Karpas-422 (cell line): ENCODE results near the gene UXS1. TPM values are rescaled to one million over a fixed set of nuclear protein-coding genes. Genes with fewer than 3 reads are reported as not detected.

ENCODE experiments used
- DNase-seq: peaks from one replicate; pipeline ENCODE4 v3.0.0-alpha.2; 2015
- H2AFZ ChIP-seq: fragments of 200-600 bp; sonication (generic); 2 replicates; pipeline ENCODE4 v1.6.1; 2014; ENCODE audit warnings: antibody characterized with exemption, low read length, mixed read lengths
- H3K27ac ChIP-seq: fragments of 200-600 bp; sonication (generic); 2 replicates; pipeline ENCODE4 v1.5.1; 2014; ENCODE audit warnings: mild to moderate bottlenecking, low read length, moderate library complexity
- H3K27me3 ChIP-seq: fragments of 200-600 bp; sonication (generic); 2 replicates; pipeline ENCODE4 v1.6.1; 2014; ENCODE audit warnings: low read length, mixed read lengths
- H3K36me3 ChIP-seq: fragments of 200-600 bp; sonication (generic); 2 replicates; pipeline ENCODE4 v1.6.1; 2014; ENCODE audit warnings: low read length, mixed read lengths; ENCODE audit not compliant: insufficient read depth
- H3K4me1 ChIP-seq: fragments of 200-600 bp; sonication (generic); 2 replicates; pipeline ENCODE4 v1.6.1; 2014; ENCODE audit warnings: mild to moderate bottlenecking, low read length, mixed read lengths
- H3K4me2 ChIP-seq: fragments of 200-600 bp; sonication (generic); 2 replicates; pipeline ENCODE4 v1.6.1; 2014; ENCODE audit warnings: low read length, low read depth, mild to moderate bottlenecking; ENCODE audit not compliant: poor library complexity, severe bottlenecking
- H3K4me3 ChIP-seq: fragments of 200-600 bp; sonication (generic); 2 replicates; pipeline ENCODE4 v1.5.1; 2014; ENCODE audit warnings: mild to moderate bottlenecking, antibody characterized with exemption, low read length, mixed read lengths
- H3K79me2 ChIP-seq: fragments of 200-600 bp; sonication (generic); 2 replicates; pipeline ENCODE4 v1.6.1; 2014; ENCODE audit warnings: mild to moderate bottlenecking, low read length, mixed read lengths
- H3K9ac ChIP-seq: fragments of 200-600 bp; sonication (generic); 2 replicates; pipeline ENCODE4 v1.6.0; 2014; ENCODE audit warnings: low read length
- H3K9me2 ChIP-seq: fragments of 200-600 bp; sonication (generic), shearing (Covaris generic); replicated peaks from 2 replicates; pipeline ENCODE4 v1.6.0; 2014; ENCODE audit warnings: mild to moderate bottlenecking, low read length, moderate library complexity; ENCODE audit not compliant: insufficient read depth
- H3K9me3 ChIP-seq: fragments of 300-700, 200-600 bp; sonication (generic); 2 replicates; pipeline ENCODE4 v1.6.1; 2014; ENCODE audit warnings: low read length, mixed read lengths
- H4K20me1 ChIP-seq: fragments of 200-600 bp; sonication (generic); 2 replicates; pipeline ENCODE4 v1.6.1; 2014; ENCODE audit warnings: mild to moderate bottlenecking, antibody characterized with exemption, low read length, low read depth; ENCODE audit not compliant: insufficient read depth
- total RNA-seq: library from RNA; depleted of rRNA; stranded (reverse); fragments of >200 nt; shearing (Covaris generic); gene quantifications from 2 replicates; pipeline ENCODE4 v1.2.3, GENCODE V29; 2014; ENCODE audit warnings: low replicate concordance

The UXS1 gene
- total RNA-seq, 1 experiment from 2014 or later, result 8.4 TPM

GRCh38 chr2:106106622-106107508 is 87.2 kb downstream of the UXS1 start:
- H3K9me2 ChIP-seq, result no peaks in the 10 kb centered on the region
- no peaks in the 10 kb centered on the region for H3K79me2 ChIP-seq
- H3K4me1 ChIP-seq, result no peaks in the 10 kb centered on the region
- H4K20me1 ChIP-seq, result no peaks in the 10 kb centered on the region
- no peak overlapping the region for H3K9ac ChIP-seq
- no peak for DNase-seq
- no peak overlapping the region for H3K4me2 ChIP-seq
- no peak overlapping the region for H3K27ac ChIP-seq
- no peaks in the 10 kb centered on the region for H3K9me3 ChIP-seq
- H3K4me3 ChIP-seq, result no peak overlapping the region
- H3K27me3 ChIP-seq, result no peaks in the 10 kb centered on the region
- no peak overlapping the region for H2AFZ ChIP-seq
- H3K36me3 ChIP-seq, result no peaks in the 10 kb centered on the region

GRCh38 chr2:106105151-106105922 is 88.8 kb downstream of the UXS1 start:
- H3K9me3 ChIP-seq, result no peaks in the 10 kb centered on the region
- no peak overlapping the region for H3K4me3 ChIP-seq
- H3K4me1 ChIP-seq, result no peaks in the 10 kb centered on the region
- H3K4me2 ChIP-seq, result no peak overlapping the region
- H2AFZ ChIP-seq, result no peak overlapping the region
- H3K9ac ChIP-seq, result no peak overlapping the region
- H4K20me1 ChIP-seq, result no peaks in the 10 kb centered on the region
- no peaks in the 10 kb centered on the region for H3K9me2 ChIP-seq
- H3K27me3 ChIP-seq, result no peaks in the 10 kb centered on the region
- no peaks in the 10 kb centered on the region for H3K36me3 ChIP-seq
- H3K27ac ChIP-seq, result no peak overlapping the region
- DNase-seq, result no peak
- H3K79me2 ChIP-seq, result no peaks in the 10 kb centered on the region

GRCh38 chr2:106104332-106105062 is 89.6 kb downstream of the UXS1 start:
- Histone ChIP-seq H3K9me3 (no peaks in the 10 kb centered on the region), H3K36me3 (no peaks in the 10 kb centered on the region), H3K27me3 (no peaks in the 10 kb centered on the region), H3K9me2 (no peaks in the 10 kb centered on the region), H3K4me3 (no peak overlapping the region), H3K9ac (no peak overlapping the region), H3K79me2 (no peaks in the 10 kb centered on the region), H2AFZ (no peak overlapping the region), H3K4me2 (no peak overlapping the region), H3K4me1 (no peaks in the 10 kb centered on the region), H3K27ac (no peak overlapping the region), H4K20me1 (no peaks in the 10 kb centered on the region)
- peak; percentile 85 for DNase-seq

- no peaks in the 10 kb centered on the region for H4K20me1 ChIP-seq
- H3K79me2 ChIP-seq, result no peaks in the 10 kb centered on the region
- H3K27me3 ChIP-seq, result no peaks in the 10 kb centered on the region
- H3K4me3 ChIP-seq, result no peak overlapping the region
- no peak for DNase-seq
- H3K9me2 ChIP-seq, result no peaks in the 10 kb centered on the region
- no peak overlapping the region for H2AFZ ChIP-seq
- no peak overlapping the region for H3K27ac ChIP-seq
- H3K36me3 ChIP-seq, result no peaks in the 10 kb centered on the region
- H3K4me1 ChIP-seq, result no peaks in the 10 kb centered on the region
- no peak overlapping the region for H3K9ac ChIP-seq
- no peak overlapping the region for H3K4me2 ChIP-seq
- no peaks in the 10 kb centered on the region for H3K9me3 ChIP-seq
Observed at GRCh38 chr2:106099691-106100090, 94.4 kb downstream of the UXS1 start.

GRCh38 chr2:106098664-106099063 is 95.4 kb downstream of the UXS1 start:
- H3K36me3 ChIP-seq, result no peaks in the 10 kb centered on the region
- H3K9me3 ChIP-seq, result no peaks in the 10 kb centered on the region
- H3K4me3 ChIP-seq, result no peak overlapping the region
- H3K9ac ChIP-seq, result no peak overlapping the region
- no peaks in the 10 kb centered on the region for H3K4me1 ChIP-seq
- no peaks in the 10 kb centered on the region for H3K9me2 ChIP-seq
- DNase-seq, result no peak
- H3K27ac ChIP-seq, result no peak overlapping the region
- H2AFZ ChIP-seq, result no peak overlapping the region
- no peaks in the 10 kb centered on the region for H3K79me2 ChIP-seq
- H4K20me1 ChIP-seq, result no peaks in the 10 kb centered on the region
- no peaks in the 10 kb centered on the region for H3K27me3 ChIP-seq
- no peak overlapping the region for H3K4me2 ChIP-seq

GRCh38 chr2:106098081-106098480 is 96.0 kb downstream of the UXS1 start:
- Histone ChIP-seq H3K27me3 (no peaks in the 10 kb centered on the region), H3K4me1 (no peaks in the 10 kb centered on the region), H4K20me1 (no peaks in the 10 kb centered on the region), H3K36me3 (no peaks in the 10 kb centered on the region), H3K4me2 (no peak overlapping the region), H3K4me3 (no peak overlapping the region), H2AFZ (no peak overlapping the region), H3K9me3 (no peaks in the 10 kb centered on the region), H3K79me2 (no peaks in the 10 kb centered on the region), H3K27ac (no peak overlapping the region), H3K9ac (no peak overlapping the region), H3K9me2 (no peaks in the 10 kb centered on the region)
- DNase-seq, result peak; percentile 42

GRCh38 chr2:106097038-106098000 is 96.8 kb downstream of the UXS1 start:
- Histone ChIP-seq H2AFZ (no peak overlapping the region), H3K36me3 (no peaks in the 10 kb centered on the region), H4K20me1 (no peaks in the 10 kb centered on the region), H3K9ac (no peak overlapping the region), H3K27me3 (no peaks in the 10 kb centered on the region), H3K9me3 (no peaks in the 10 kb centered on the region), H3K9me2 (no peaks in the 10 kb centered on the region), H3K79me2 (no peaks in the 10 kb centered on the region), H3K4me3 (no peak overlapping the region), H3K4me1 (no peaks in the 10 kb centered on the region), H3K27ac (no peak overlapping the region), H3K4me2 (no peak overlapping the region)
- no peak for DNase-seq
